Transverse colon (tissue), 3 donors: ENCODE results near the gene CLEC18C.
"Not testable (repeated sequence)": the region's sequence is repeated elsewhere in the genome, so short reads cannot be mapped to it uniquely, and the experiment has no call there.

ENCODE experiments used
- POLR2A ChIP-seq: fragments of 450-650 bp; IDR thresholded peaks from one replicate; pipeline ENCODE4 v1.6.1; 2016; ENCODE audit warnings: antibody characterized with exemption, mild to moderate bottlenecking, moderate library complexity
- POLR2AphosphoS5 ChIP-seq, 3 donors: sonication (generic); formaldehyde crosslinking; IDR thresholded peaks; one replicate each; pipeline ENCODE4 v1.6.1; 2016; ENCODE audit warnings: antibody characterized with exemption in 3 of 3

- not testable (repeated sequence) for TF ChIP-seq POLR2AphosphoS5 (IDR thresholded peaks at IDR 0.05); POLR2A
These were observed 51.8 kb downstream of the CLEC18C start for GRCh38 chr16:70225430-70225829.
